PC-9 (cell line): ENCODE measurements around the gene GPR173. TPM values are rescaled to one million over a fixed set of nuclear protein-coding genes. Genes with fewer than 3 reads are reported as not detected.

Source experiments
- BruUV-seq: library from RNA; stranded (reverse); fragments of 400-500 nt; replicated peaks from 2 replicates; lab custom pipeline; 2021; lab: Mats Ljungman, UMichigan
- CTCF ChIA-PET: fragments of 300-600 bp; sonication (Branson Sonifier 250); formaldehyde crosslinking; loops from one replicate; lab custom pipeline; 2022; ENCODE audit warnings: antibody characterized with exemption; lab: Charles Lee
- POLR2A ChIA-PET: fragments of 300-600 bp; sonication (Branson Sonifier 250); formaldehyde crosslinking; loops from one replicate; lab custom pipeline; 2022; ENCODE audit warnings: antibody characterized with exemption; ENCODE audit not compliant: unreplicated experiment; lab: Charles Lee
- DNase-seq, 2 experiments: peaks; one replicate each; pipeline versions ENCODE4 v3.0.0 to v3.0.0-alpha.2; 2015 to 2022; ENCODE audit warnings: mixed read lengths in 1 of 2
- H2AFZ ChIP-seq: fragments of 200-600 bp; sonication (generic); 2 replicates; pipeline ENCODE4 v1.8.1; 2017; ENCODE audit warnings: antibody characterized with exemption
- H3F3A ChIP-seq: fragments of 200-600 bp; sonication (generic); 2 replicates; pipeline ENCODE4 v1.8.1; 2017; ENCODE audit warnings: antibody characterized with exemption, mild to moderate bottlenecking, low read depth; ENCODE audit not compliant: insufficient read depth
- H3K27ac ChIP-seq: fragments of 200-600 bp; sonication (generic); 2 replicates; pipeline ENCODE4 v1.6.1; 2016; ENCODE audit warnings: mixed run types
- H3K27me3 ChIP-seq: fragments of 200-600 bp; sonication (generic); 2 replicates; pipeline ENCODE4 v1.6.1; 2016; ENCODE audit warnings: low read depth, mixed run types; ENCODE audit not compliant: insufficient read depth
- H3K36me3 ChIP-seq: fragments of 200-600 bp; sonication (generic); 2 replicates; pipeline ENCODE4 v1.6.1; 2016; ENCODE audit warnings: low read depth, mixed run types
- H3K4me1 ChIP-seq: fragments of 200-600 bp; sonication (generic); replicated peaks from 2 replicates; pipeline ENCODE4 v1.6.1; 2016; ENCODE audit warnings: mixed run types; ENCODE audit not compliant: insufficient read depth
- H3K4me2 ChIP-seq: fragments of 200-600 bp; sonication (generic); 2 replicates; pipeline ENCODE4 v1.6.1; 2017; ENCODE audit warnings: mixed run types
- H3K4me3 ChIP-seq: fragments of 200-600 bp; sonication (generic); 2 replicates; pipeline ENCODE4 v1.6.1; 2016; ENCODE audit warnings: mixed run types
- H3K79me2 ChIP-seq: fragments of 200-600 bp; sonication (generic); 2 replicates; pipeline ENCODE4 v1.6.1; 2017; ENCODE audit warnings: low read depth, mixed run types
- H3K9me2 ChIP-seq: fragments of 200-600 bp; sonication (generic); 2 replicates; pipeline ENCODE4 v1.8.1; 2017; ENCODE audit warnings: mild to moderate bottlenecking; ENCODE audit not compliant: insufficient read depth
- H3K9me3 ChIP-seq: fragments of 200-600 bp; sonication (generic); 2 replicates; pipeline ENCODE4 v1.8.1; 2016; ENCODE audit warnings: low read depth; ENCODE audit not compliant: insufficient read depth
- H4K20me1 ChIP-seq: fragments of 200-600 bp; sonication (generic); 2 replicates; pipeline ENCODE4 v1.8.1; 2017; ENCODE audit not compliant: insufficient read depth
- EZH2 ChIP-seq: fragments of 200-600 bp; sonication (generic); IDR thresholded peaks from 2 replicates; pipeline ENCODE4 v1.8.0; 2017; ENCODE audit warnings: antibody characterized with exemption, low read depth
- intact Hi-C: fragments of 100-400 bp; cut with micrococcal nuclease; formaldehyde crosslinking; loops from one replicate; pipeline ENCODE4 v1.10.0; 2022; ENCODE audit not compliant: unreplicated experiment
- total RNA-seq: library from RNA; stranded (reverse); gene quantifications from 2 replicates; pipeline ENCODE4 v1.2.3, GENCODE V29; 2021
- TF ChIP-seq, protein P1 (sequence below): fragments of 200-600 bp; sonication (generic); conservative IDR thresholded peaks from 2 replicates; pipeline ENCODE4 v1.6.1; 2017; ENCODE audit warnings: mixed run types, antibody characterized with exemption, mild to moderate bottlenecking, moderate library complexity

The GPR173 gene
- total RNA-seq, 1 experiment from 2014 or later, result 5.1 TPM

DNA sequence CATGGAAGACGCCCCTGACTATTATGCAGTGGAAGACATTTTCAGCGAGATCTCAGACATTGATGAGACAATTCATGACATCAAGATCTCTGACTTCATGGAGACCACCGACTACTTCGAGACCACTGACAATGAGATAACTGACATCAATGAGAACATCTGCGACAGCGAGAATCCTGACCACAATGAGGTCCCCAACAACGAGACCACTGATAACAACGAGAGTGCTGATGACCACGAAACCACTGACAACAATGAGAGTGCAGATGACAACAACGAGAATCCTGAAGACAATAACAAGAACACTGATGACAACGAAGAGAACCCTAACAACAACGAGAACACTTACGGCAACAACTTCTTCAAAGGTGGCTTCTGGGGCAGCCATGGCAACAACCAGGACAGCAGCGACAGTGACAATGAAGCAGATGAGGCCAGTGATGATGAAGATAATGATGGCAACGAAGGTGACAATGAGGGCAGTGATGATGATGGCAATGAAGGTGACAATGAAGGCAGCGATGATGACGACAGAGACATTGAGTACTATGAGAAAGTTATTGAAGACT lies 37.2 kb downstream of the GPR173 start:
- Histone ChIP-seq H3K4me2 (no peak overlapping the region), H3K4me3 (no peak overlapping the region), H2AFZ (no peak overlapping the region), H3K27me3 (no peaks in the 10 kb centered on the region), H3K79me2 (no peaks in the 10 kb centered on the region), H3K27ac (no peak overlapping the region), H4K20me1 (no peaks in the 10 kb centered on the region), H3K9me3 (no peaks in the 10 kb centered on the region), H3K9me2 (no peaks in the 10 kb centered on the region), H3K4me1 (no peaks in the 10 kb centered on the region), H3K36me3 (no peaks in the 10 kb centered on the region), H3F3A (no peaks in the 10 kb centered on the region)
- POLR2A ChIA-PET, result no interaction called here
- CTCF ChIA-PET, result no interaction called here
- no TSS peak for BruUV-seq
- DNase-seq, result no peak
- intact Hi-C loops, result no loop called here
- no peak for TF ChIP-seq EZH2
- TF ChIP-seq, protein P1, sequence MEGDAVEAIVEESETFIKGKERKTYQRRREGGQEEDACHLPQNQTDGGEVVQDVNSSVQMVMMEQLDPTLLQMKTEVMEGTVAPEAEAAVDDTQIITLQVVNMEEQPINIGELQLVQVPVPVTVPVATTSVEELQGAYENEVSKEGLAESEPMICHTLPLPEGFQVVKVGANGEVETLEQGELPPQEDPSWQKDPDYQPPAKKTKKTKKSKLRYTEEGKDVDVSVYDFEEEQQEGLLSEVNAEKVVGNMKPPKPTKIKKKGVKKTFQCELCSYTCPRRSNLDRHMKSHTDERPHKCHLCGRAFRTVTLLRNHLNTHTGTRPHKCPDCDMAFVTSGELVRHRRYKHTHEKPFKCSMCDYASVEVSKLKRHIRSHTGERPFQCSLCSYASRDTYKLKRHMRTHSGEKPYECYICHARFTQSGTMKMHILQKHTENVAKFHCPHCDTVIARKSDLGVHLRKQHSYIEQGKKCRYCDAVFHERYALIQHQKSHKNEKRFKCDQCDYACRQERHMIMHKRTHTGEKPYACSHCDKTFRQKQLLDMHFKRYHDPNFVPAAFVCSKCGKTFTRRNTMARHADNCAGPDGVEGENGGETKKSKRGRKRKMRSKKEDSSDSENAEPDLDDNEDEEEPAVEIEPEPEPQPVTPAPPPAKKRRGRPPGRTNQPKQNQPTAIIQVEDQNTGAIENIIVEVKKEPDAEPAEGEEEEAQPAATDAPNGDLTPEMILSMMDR, result no peak

DNA sequence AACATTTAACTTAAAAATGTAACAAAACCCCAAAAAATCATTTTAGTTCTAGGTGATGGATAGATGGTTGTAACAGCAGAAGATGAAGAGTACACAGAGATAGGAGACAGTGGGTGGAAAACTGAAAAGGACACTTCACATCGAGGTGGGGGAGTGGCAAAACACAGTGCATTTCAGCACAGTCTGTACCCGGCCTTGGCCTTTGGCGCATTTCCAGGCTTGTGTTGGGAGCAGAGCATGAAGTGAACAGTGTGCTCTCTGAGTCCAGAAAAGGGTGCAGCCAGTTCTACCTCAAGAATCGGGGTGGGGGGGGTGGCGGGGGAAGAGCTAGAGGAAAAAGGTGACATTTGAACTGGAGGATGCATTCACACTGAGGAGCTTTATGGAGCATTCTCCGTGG lies 37.9 kb downstream of the GPR173 start:
- no peak for DNase-seq
- Histone ChIP-seq H3K9me3 (no peaks in the 10 kb centered on the region), H3K27ac (no peak overlapping the region), H2AFZ (no peak overlapping the region), H3K4me2 (no peak overlapping the region), H3K27me3 (no peaks in the 10 kb centered on the region), H3F3A (no peaks in the 10 kb centered on the region), H3K9me2 (no peaks in the 10 kb centered on the region), H4K20me1 (no peaks in the 10 kb centered on the region), H3K4me3 (no peak overlapping the region), H3K4me1 (no peaks in the 10 kb centered on the region), H3K79me2 (no peaks in the 10 kb centered on the region), H3K36me3 (no peaks in the 10 kb centered on the region)
- no TSS peak for BruUV-seq
- ChIA-PET CTCF (no interaction called here), POLR2A (no interaction called here)
- intact Hi-C loops, result no loop called here
- TF ChIP-seq, protein P1, result no peak
- TF ChIP-seq EZH2, result no peak

DNA sequence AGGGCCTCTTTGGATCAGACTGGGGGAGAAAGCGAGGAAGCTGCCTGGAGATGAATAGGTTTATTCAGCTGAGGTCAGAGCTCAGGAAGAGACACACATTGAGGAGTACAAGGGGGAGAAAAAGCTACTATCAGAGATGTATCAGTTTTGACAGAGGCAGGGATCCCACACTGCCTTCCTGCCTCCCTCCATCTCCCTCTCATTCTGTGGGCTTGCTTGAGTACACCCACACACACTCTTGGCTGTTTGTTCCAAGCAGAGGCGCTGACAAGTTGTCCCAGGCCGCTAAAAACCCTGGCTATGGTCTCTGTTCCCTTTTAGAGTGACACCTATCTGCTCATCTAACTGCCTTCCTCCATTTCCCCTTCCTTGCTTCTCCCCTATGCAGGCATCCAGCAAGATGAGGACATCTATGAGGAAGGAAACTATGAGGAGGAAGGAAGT lies 38.8 kb downstream of the GPR173 start:
- ChIA-PET CTCF (no interaction called here), POLR2A (no interaction called here)
- H3F3A ChIP-seq, result no peaks in the 10 kb centered on the region
- H3K4me3 ChIP-seq, result no peak overlapping the region
- H3K36me3 ChIP-seq, result no peaks in the 10 kb centered on the region
- no peak for TF ChIP-seq EZH2
- TF ChIP-seq, protein P1, result no peak
- no peaks in the 10 kb centered on the region for H3K79me2 ChIP-seq
- BruUV-seq, result no TSS peak
- H3K4me2 ChIP-seq, result no peak overlapping the region
- no peaks in the 10 kb centered on the region for H3K9me2 ChIP-seq
- H3K27ac ChIP-seq, result no peak overlapping the region
- no peak overlapping the region for H2AFZ ChIP-seq
- no peaks in the 10 kb centered on the region for H3K9me3 ChIP-seq
- H3K27me3 ChIP-seq, result no peaks in the 10 kb centered on the region
- no peaks in the 10 kb centered on the region for H3K4me1 ChIP-seq
- no peak for DNase-seq
- H4K20me1 ChIP-seq, result no peaks in the 10 kb centered on the region
- intact Hi-C loops, result no loop called here
